Inflammatory macrophage treated with lipopolysaccharide for 1 hour (primary cell): ENCODE results near the gene SUPT3H.
A peak's percentile ranks its signal among the peaks of the same experiment; 100 is the strongest.

Source experiments
- DNase-seq, 2 donors: peaks; one replicate each; pipeline ENCODE4 v3.0.0-alpha.2; 2020 to 2022

Gene SUPT3H

GRCh38 chr6:45377554-45378333 is at the start of gene SUPT3H:
Gene SUPT3H, minus strand, starts transcription at chr6:45377934.
- DNase-seq = peak; percentile 91 to 93

GRCh38 chr6:45426251-45426650 is 48.5 kb upstream of the SUPT3H start:
- DNase-seq = no peak

- peak in 1 of 2 donors; percentile 30 for DNase-seq
Measured at GRCh38 chr6:45424451-45424861, 46.7 kb upstream of the SUPT3H start.

- DNase-seq = no peak
Measured at GRCh38 chr6:45423824-45424450, 46.2 kb upstream of the SUPT3H start.

- peak; percentile 46 to 57 for DNase-seq
Measured at GRCh38 chr6:45423111-45423823, 45.5 kb upstream of the SUPT3H start.

GRCh38 chr6:45422503-45423110 is 44.9 kb upstream of the SUPT3H start:
- no peak for DNase-seq

- peak in 1 of 2 donors; percentile 32 for DNase-seq
Measured at GRCh38 chr6:45421709-45422502, 44.2 kb upstream of the SUPT3H start.

- no peak for DNase-seq
Measured at GRCh38 chr6:45420909-45421708, 43.4 kb upstream of the SUPT3H start.

- DNase-seq = peak in 1 of 2 donors; percentile 46
Measured at GRCh38 chr6:45420083-45420908, 42.6 kb upstream of the SUPT3H start.

- DNase-seq = peak; percentile 40 to 68
Measured at GRCh38 chr6:45419571-45420082, 41.9 kb upstream of the SUPT3H start.

- no peak for DNase-seq
Measured at GRCh38 chr6:45417436-45417835, 39.7 kb upstream of the SUPT3H start.

- no peak for DNase-seq
Measured at GRCh38 chr6:45416700-45417099, 39.0 kb upstream of the SUPT3H start.

- DNase-seq = no peak
Measured at GRCh38 chr6:45415788-45416518, 38.2 kb upstream of the SUPT3H start.

- no peak for DNase-seq
Measured at GRCh38 chr6:45415315-45415714, 37.6 kb upstream of the SUPT3H start.

- no peak for DNase-seq
Measured at GRCh38 chr6:45411959-45412358, 34.2 kb upstream of the SUPT3H start.

- no peak for DNase-seq
Measured at GRCh38 chr6:45400021-45400420, 22.3 kb upstream of the SUPT3H start.

GRCh38 chr6:45398075-45398813 is 20.5 kb upstream of the SUPT3H start:
- DNase-seq = no peak

GRCh38 chr6:45394586-45395095 is 16.9 kb upstream of the SUPT3H start:
- DNase-seq = no peak

GRCh38 chr6:45388328-45388727 is 10.6 kb upstream of the SUPT3H start:
- no peak for DNase-seq
